Activated B cell treated with CpG ODN at 0.5 μM for 24 hours (primary cell): ENCODE measurements around the gene ZSCAN9. TPM values are rescaled to one million over a fixed set of nuclear protein-coding genes. Genes with fewer than 3 reads are reported as not detected.

Source experiments
- ATAC-seq: fragments of 200-7000 bp; cut with Tn5 transposase; one replicate; pipeline ENCODE4 v1.10.0; 2021; ENCODE audit warnings: low read depth, mild to moderate bottlenecking, moderate library complexity
- CTCF ChIA-PET: fragments of 350-600 bp; sonication (Branson Sonifier 250); formaldehyde crosslinking; loops from one replicate; lab custom pipeline; 2021; ENCODE audit warnings: antibody characterized with exemption; lab: Charles Lee
- POLR2A ChIA-PET: fragments of 350-600 bp; sonication (Branson Sonifier 250); formaldehyde crosslinking; loops from one replicate; lab custom pipeline; 2021; ENCODE audit warnings: antibody characterized with exemption; lab: Charles Lee
- DNase-seq: peaks from one replicate; pipeline ENCODE4 v3.0.0; 2022
- H3K27ac Mint-ChIP-seq: one replicate; pipeline ENCODE4 v1.8.0; 2020; ENCODE audit warnings: mixed read lengths
- H3K27me3 Mint-ChIP-seq: one replicate; pipeline ENCODE4 v1.8.0; 2021; ENCODE audit warnings: mixed read lengths
- H3K36me3 Mint-ChIP-seq: one replicate; pipeline ENCODE4 v1.8.0; 2021; ENCODE audit warnings: low read depth, mixed read lengths
- H3K4me1 Mint-ChIP-seq: one replicate; pipeline ENCODE4 v1.8.0; 2021; ENCODE audit warnings: mixed read lengths
- H3K4me3 Mint-ChIP-seq: one replicate; pipeline ENCODE4 v1.8.0; 2020; ENCODE audit warnings: mild to moderate bottlenecking, mixed read lengths
- H3K9me3 Mint-ChIP-seq: one replicate; pipeline ENCODE4 v1.8.0; 2020; ENCODE audit warnings: mixed read lengths
- CTCF ChIP-seq: fragments of 200-600 bp; IDR thresholded peaks from one replicate; pipeline ENCODE4 v1.8.0; 2022; ENCODE audit warnings: antibody characterized with exemption, mild to moderate bottlenecking
- intact Hi-C: fragments of 100-400 bp; cut with micrococcal nuclease; formaldehyde crosslinking; loops from one replicate; pipeline ENCODE4 v1.15.1; 2024
- total RNA-seq: library from RNA; stranded (reverse); gene quantifications from 2 replicates; pipeline ENCODE4 v1.2.3, GENCODE V29; 2022

ZSCAN9 gene
- total RNA-seq, 1 donor from 2014 or later = 30.3 TPM

DNA sequence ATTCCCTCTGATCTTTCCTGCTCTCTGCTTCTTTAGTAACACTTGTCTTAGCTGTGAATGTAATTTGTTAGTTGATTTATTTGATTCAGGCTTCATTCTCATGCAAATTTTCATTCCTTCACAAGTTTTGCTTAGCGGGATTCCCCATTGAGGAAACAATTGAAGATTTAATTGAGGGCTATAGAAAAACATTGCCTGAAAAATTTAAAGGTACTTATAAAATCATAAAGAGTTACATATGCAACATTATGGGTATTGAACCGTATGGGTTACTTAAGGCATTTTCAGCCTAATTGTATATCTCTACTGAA lies 11.9 kb upstream of the ZSCAN9 start:
- intact Hi-C loops = no loop called here
- ATAC-seq (no peak), DNase-seq (no peak)
- Mint-ChIP-seq H3K9me3 (no peaks in the 10 kb centered on the region), H3K27me3 (peaks cover 71% of the 10 kb centered on the region), H3K4me1 (peaks cover 19% of the 10 kb centered on the region), H3K27ac (no peak overlapping the region), H3K4me3 (no peak overlapping the region), H3K36me3 (no peaks in the 10 kb centered on the region)
- ChIA-PET CTCF (no interaction called here), POLR2A (interaction anchor here (0.6 kb wide), 1 partner anchor 323 kb away, joined by 7 read pairs; a partner anchor contains a TSS)
- no peak for TF ChIP-seq CTCF

GRCh38 chr6:28215425-28215824 lies 9.7 kb upstream of the ZSCAN9 start:
- intact Hi-C loops = loop anchor here (5.0 kb wide), 3 partner anchors 52 to 313 kb away; partner anchors contain the start of gene ZSCAN26
- Mint-ChIP-seq H3K36me3 (no peaks in the 10 kb centered on the region), H3K4me1 (peaks cover 24% of the 10 kb centered on the region), H3K9me3 (no peaks in the 10 kb centered on the region), H3K27ac (no peak overlapping the region), H3K27me3 (peaks cover 57% of the 10 kb centered on the region), H3K4me3 (no peak overlapping the region)
- CTCF ChIA-PET = no interaction called here
- POLR2A ChIA-PET = no interaction called here
- DNase-seq (no peak), ATAC-seq (no peak)
- no peak for TF ChIP-seq CTCF

DNA sequence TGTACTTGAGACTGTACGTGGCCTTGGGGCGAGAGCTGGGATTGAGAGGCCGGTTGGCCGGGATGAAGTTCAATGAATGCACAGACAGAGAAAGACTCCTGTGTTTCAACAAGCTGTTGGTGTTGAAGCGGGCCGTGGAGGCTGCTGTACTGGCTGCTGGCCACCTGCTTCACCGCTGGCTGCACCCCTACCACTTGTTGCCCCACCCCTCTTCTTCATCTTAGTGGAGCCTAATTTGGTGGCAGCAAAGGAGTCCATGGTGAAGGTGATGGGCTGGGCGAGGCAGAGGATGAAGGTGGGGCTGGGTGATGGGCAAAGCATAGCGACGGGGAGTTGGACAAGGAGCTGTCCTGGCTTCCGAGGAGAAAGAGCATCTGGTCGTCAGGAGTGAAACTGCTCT lies 7.2 kb upstream of the ZSCAN9 start:
- ChIA-PET CTCF (interaction anchor here (0.9 kb wide), 1 partner anchor 138 kb away, joined by 4 read pairs; no protein-coding TSS in a partner anchor), POLR2A (interaction anchor here (0.6 to 2.4 kb wide), 11 partner anchors 11 to 745 kb away, joined by 3 to 17 read pairs (median 5); partner anchors contain the start of genes ZKSCAN4, ZKSCAN8, ZNF165 and ZNF184)
- Mint-ChIP-seq H3K4me3 (peak overlapping the region; percentile 89), H3K27me3 (peaks cover 54% of the 10 kb centered on the region), H3K9me3 (no peaks in the 10 kb centered on the region), H3K27ac (no peak overlapping the region), H3K36me3 (no peaks in the 10 kb centered on the region), H3K4me1 (peaks cover 14% of the 10 kb centered on the region)
- no peak for TF ChIP-seq CTCF
- DNase-seq (no peak), ATAC-seq (no peak)
- intact Hi-C loops = loop anchor here (5.0 kb wide), 3 partner anchors 49 to 316 kb away; partner anchors contain the start of gene ZSCAN26

- H3K27ac Mint-ChIP-seq = no peak overlapping the region
Measured at GRCh38 chr6:28218312-28219248, 6.5 kb upstream of the ZSCAN9 start.

More at GRCh38 chr6:28218312-28219248, 6.5 kb upstream of the ZSCAN9 start:
- peak; percentile 82 for ATAC-seq
- CTCF ChIA-PET = interaction anchor here (0.9 kb wide), 1 partner anchor 137 kb away, joined by 4 read pairs; no protein-coding TSS in a partner anchor
- Mint-ChIP-seq H3K36me3 (no peaks in the 10 kb centered on the region), H3K27me3 (peaks cover 54% of the 10 kb centered on the region), H3K9me3 (no peaks in the 10 kb centered on the region), H3K4me3 (peak overlapping the region; percentile 89), H3K4me1 (peaks cover 13% of the 10 kb centered on the region)
- POLR2A ChIA-PET = interaction anchor here (0.6 to 2.4 kb wide), 13 partner anchors 9 to 753 kb away, joined by 3 to 17 read pairs (median 4); partner anchors contain the start of genes ZKSCAN4, ZKSCAN8, ZNF184 and ZSCAN26
- intact Hi-C loops = loop anchor here (5.0 kb wide), 3 partner anchors 49 to 316 kb away; partner anchors contain the start of gene ZSCAN26
- TF ChIP-seq CTCF = no peak
- peak; percentile 44 for DNase-seq
